SK-N-SH (cell line): Measurements from ENCODE around the gene ABCG1. TPM values are rescaled to one million over a fixed set of nuclear protein-coding genes. Genes with fewer than 3 reads are reported as not detected.

Source experiments
- CTCF ChIA-PET: fragments of 300-600, 350-600 bp; formaldehyde crosslinking; extraction: SDS; loops from one replicate; lab custom pipeline; 2021; lab: Yijun Ruan, JAX
- POLR2A ChIA-PET: fragments of 350-600 bp; sonication (Branson Sonifier 250); formaldehyde crosslinking; extraction: SDS; loops from one replicate; lab custom pipeline; 2020; ENCODE audit warnings: antibody characterized with exemption, inconsistent platforms; lab: Yijun Ruan, JAX
- DNase-seq: peaks from one replicate; pipeline ENCODE4 v3.0.0; 2012
- H2AFZ ChIP-seq: fragments of 200-600 bp; sonication (generic); 2 replicates; pipeline ENCODE4 v1.8.1; 2016; ENCODE audit warnings: antibody characterized with exemption, mild to moderate bottlenecking, low read depth
- H3F3A ChIP-seq: fragments of 200-600 bp; sonication (generic); replicated peaks from 2 replicates; pipeline ENCODE3; 2016; ENCODE audit warnings: antibody characterized with exemption, mild to moderate bottlenecking; ENCODE audit not compliant: insufficient read depth
- H3K27ac ChIP-seq, 2 experiments: fragments of 200-500 bp in 1 of 2; fragments of 200-600 bp in 1 of 2; sonication (Bioruptor generic) in 1 of 2; sonication (generic), shearing (Covaris generic) in 1 of 2; 2 replicates each; pipeline versions ENCODE4 v1.5.1 to v1.6.1; 2014 to 2016; ENCODE audit warnings: low read depth in 2 of 2, inconsistent platforms in 1 of 2, low read length in 1 of 2, mild to moderate bottlenecking in 1 of 2, mixed read lengths in 1 of 2
- H3K27me3 ChIP-seq: fragments of 200-600 bp; sonication (generic), shearing (Covaris generic); 2 replicates; pipeline ENCODE4 v1.6.1; 2016; ENCODE audit warnings: mixed run types; ENCODE audit not compliant: insufficient read depth
- H3K36me3 ChIP-seq, 2 experiments: fragments of 200-500 bp in 1 of 2; fragments of 200-600 bp in 1 of 2; sonication (Bioruptor generic) in 1 of 2; sonication (generic) in 1 of 2; replicated peaks in 1 of 2; 2 replicates each; pipeline versions ENCODE3 to v1.5.1; 2014 to 2016; ENCODE audit warnings: low read length in 1 of 2, mild to moderate bottlenecking in 1 of 2; ENCODE audit not compliant: insufficient read depth in 2 of 2, control insufficient read depth in 1 of 2
- H3K4me1 ChIP-seq, 2 experiments: fragments of 200-500 bp in 1 of 2; fragments of 200-600 bp in 1 of 2; sonication (Bioruptor generic) in 1 of 2; sonication (generic), shearing (Covaris generic) in 1 of 2; 2 replicates each; pipeline versions ENCODE4 v1.5.1 to v1.6.1; 2014 to 2016; ENCODE audit warnings: low read depth in 1 of 2, low read length in 1 of 2, mixed run types in 1 of 2; ENCODE audit not compliant: insufficient read depth in 2 of 2, control insufficient read depth in 1 of 2
- H3K4me2 ChIP-seq: fragments of 200-600 bp; sonication (generic), shearing (Covaris generic); 2 replicates; pipeline ENCODE4 v1.6.1; 2017; ENCODE audit warnings: mixed run types
- H3K4me3 ChIP-seq, 2 experiments: fragments of 200-500 bp in 1 of 2; fragments of 200-600 bp in 1 of 2; sonication (Bioruptor generic) in 1 of 2; sonication (generic), shearing (Covaris generic) in 1 of 2; 2 replicates each; pipeline versions ENCODE4 v1.5.1 to v1.8.1; 2014 to 2016; ENCODE audit warnings: low read depth in 2 of 2, inconsistent platforms in 1 of 2, low read length in 1 of 2, mild to moderate bottlenecking in 1 of 2, mixed read lengths in 1 of 2, moderate library complexity in 1 of 2
- H3K79me2 ChIP-seq: fragments of 200-600 bp; sonication (generic); 2 replicates; pipeline ENCODE4 v1.8.1; 2017; ENCODE audit warnings: mild to moderate bottlenecking; ENCODE audit not compliant: insufficient read depth
- H3K9ac ChIP-seq: fragments of 200-600 bp; sonication (generic); 2 replicates; pipeline ENCODE4 v1.6.1; 2017; ENCODE audit warnings: mixed run types
- H3K9me2 ChIP-seq: fragments of 200-600 bp; sonication (generic); 2 replicates; pipeline ENCODE4 v1.6.1; 2017; ENCODE audit warnings: mixed run types
- H3K9me3 ChIP-seq: fragments of 200-600 bp; sonication (generic); 2 replicates; pipeline ENCODE4 v1.6.1; 2017; ENCODE audit warnings: mixed run types, mild to moderate bottlenecking, moderate library complexity
- H4K20me1 ChIP-seq: fragments of 200-600 bp; sonication (generic); 2 replicates; pipeline ENCODE4 v1.6.1; 2017; ENCODE audit warnings: mild to moderate bottlenecking, mixed run types; ENCODE audit not compliant: insufficient read depth
- CTCF ChIP-seq: fragments of 200-600 bp; sonication (generic); IDR thresholded peaks from 2 replicates; pipeline ENCODE4 v1.6.1; 2017; ENCODE audit warnings: antibody characterized with exemption, mild to moderate bottlenecking, moderate library complexity
- ELF1 ChIP-seq: IDR thresholded peaks from 2 replicates; pipeline ENCODE4 v1.4.0; 2012
- EP300 ChIP-seq, 2 experiments: IDR thresholded peaks; 2 replicates each; pipeline versions ENCODE4 v1.4.0 to v1.6.1; 2012; ENCODE audit warnings: borderline replicate concordance in 1 of 2, low read depth in 1 of 2, low read length in 1 of 2
- FOSL2 ChIP-seq: IDR thresholded peaks from 2 replicates; pipeline ENCODE4 v1.4.0; 2012; ENCODE audit warnings: low read depth, mild to moderate bottlenecking, moderate library complexity, borderline replicate concordance
- FOXM1 ChIP-seq: IDR thresholded peaks from 2 replicates; pipeline ENCODE4 v1.4.0; 2012; ENCODE audit warnings: low read depth, mild to moderate bottlenecking
- GABPA ChIP-seq: IDR thresholded peaks from 2 replicates; pipeline ENCODE4 v1.4.0; 2012; ENCODE audit warnings: low read depth, mild to moderate bottlenecking
- GATA2 ChIP-seq: sonication (generic); formaldehyde crosslinking; IDR thresholded peaks from 2 replicates; pipeline ENCODE4 v1.5.0; 2020; ENCODE audit warnings: mild to moderate bottlenecking, missing genetic modification reagents
- IRF3 ChIP-seq: fragments of 150-350 bp; IDR thresholded peaks from 2 replicates; pipeline ENCODE4 v1.6.1; 2016; ENCODE audit warnings: mild to moderate bottlenecking, low read depth, low read length
- JUND ChIP-seq: IDR thresholded peaks from 2 replicates; pipeline ENCODE4 v1.4.0; 2012
- MAX ChIP-seq: IDR thresholded peaks from 2 replicates; pipeline ENCODE4 v1.4.0; 2012; ENCODE audit warnings: low read depth
- PBX3 ChIP-seq: IDR thresholded peaks from 2 replicates; pipeline ENCODE4; 2012
- POLR2AphosphoS5 ChIP-seq: IDR thresholded peaks from 2 replicates; pipeline ENCODE4 v1.6.1; 2012; ENCODE audit warnings: low read depth, low read length
- REST ChIP-seq: IDR thresholded peaks from 2 replicates; pipeline ENCODE4 v1.6.1; 2012; ENCODE audit warnings: mild to moderate bottlenecking, low read depth, low read length, moderate library complexity
- RFX5 ChIP-seq: IDR thresholded peaks from 2 replicates; pipeline ENCODE4 v1.6.1; 2012; ENCODE audit warnings: mild to moderate bottlenecking, improper control_type of control experiment, low read length
- RXRA ChIP-seq: IDR thresholded peaks from 2 replicates; pipeline ENCODE4 v1.4.0; 2012; ENCODE audit warnings: low read depth, mild to moderate bottlenecking, borderline replicate concordance
- SIN3A ChIP-seq: IDR thresholded peaks from 2 replicates; pipeline ENCODE4 v1.6.1; 2012; ENCODE audit warnings: low read depth, mild to moderate bottlenecking, low read length, moderate library complexity, borderline replicate concordance
- SMC3 ChIP-seq: IDR thresholded peaks from 2 replicates; pipeline ENCODE4 v1.6.1; 2012; ENCODE audit warnings: low read depth, low read length, improper control_type of control experiment
- TCF12 ChIP-seq: IDR thresholded peaks from 2 replicates; pipeline ENCODE4 v1.4.0; 2012
- USF1 ChIP-seq: IDR thresholded peaks from 2 replicates; pipeline ENCODE4 v1.4.0; 2012; ENCODE audit warnings: low read depth, borderline replicate concordance
- YY1 ChIP-seq: IDR thresholded peaks from 2 replicates; pipeline ENCODE4 v1.4.0; 2012; ENCODE audit warnings: low read depth, mild to moderate bottlenecking
- WGBS: methylation state at CpG from one replicate; pipeline ENCODE4 v1.1.6; 2017; ENCODE audit warnings: low lambda C conversion rate; 5-methylcytosine and 5-hydroxymethylcytosine counted together
- polyA plus RNA-seq, 3 experiments: library from polyadenylated mRNA; depleted of rRNA; stranded (reverse); fragments of >200 nt; gene quantifications; 2 replicates each; pipeline ENCODE4 v1.2.3, GENCODE V29; 2012

The ABCG1 gene
- polyA plus RNA-seq, 1 of the 3 experiments (the other 2 are of a cell fraction), result 0.07 TPM

GRCh38 chr21:42338729-42339715, 120.1 kb downstream of the ABCG1 start:
- WGBS, result 59% methylated on average over 13 of the region's 17 CpGs
- H3K27me3 ChIP-seq, result no peaks in the 10 kb centered on the region
- H2AFZ ChIP-seq, result no peak overlapping the region
- H3K4me3 ChIP-seq, result no peak overlapping the region
- no peaks in the 10 kb centered on the region for H3K9me2 ChIP-seq
- TF ChIP-seq TCF12 (no peak), RFX5 (no peak), RXRA (no peak), YY1 (no peak), MAX (no peak), JUND (no peak), REST (no peak), IRF3 (no peak), USF1 (no peak), POLR2AphosphoS5 (no peak), PBX3 (no peak), GATA2 (no peak), GABPA (no peak), ELF1 (no peak), FOXM1 (no peak), SIN3A (no peak), SMC3 (no peak), EP300 (IDR thresholded peaks at IDR 0.05; ENCODE audit: borderline replicate concordance in 1 of 2, low read depth in 1 of 2, low read length in 1 of 2) (no peak), FOSL2 (no peak), CTCF (no peak)
- no peaks in the 10 kb centered on the region for H3F3A ChIP-seq
- no peak overlapping the region for H3K9ac ChIP-seq
- no peaks in the 10 kb centered on the region for H3K4me1 ChIP-seq
- H4K20me1 ChIP-seq, result no peaks in the 10 kb centered on the region
- no peak overlapping the region for H3K27ac ChIP-seq
- ChIA-PET POLR2A (no interaction called here), CTCF (interaction anchor here (1.3 to 1.4 kb wide), 3 partner anchors 29 to 200 kb away, joined by 3 to 4 read pairs (median 3); no protein-coding TSS in a partner anchor)
- no peaks in the 10 kb centered on the region for H3K9me3 ChIP-seq
- no peaks in the 10 kb centered on the region for H3K36me3 ChIP-seq
- H3K79me2 ChIP-seq, result no peaks in the 10 kb centered on the region
- DNase-seq, result no peak
- H3K4me2 ChIP-seq, result no peak overlapping the region
